ENCODE measurements around the gene CFAP99. TPM values are rescaled to one million over a fixed set of nuclear protein-coding genes. Genes with fewer than 3 reads are reported as not detected.

The CFAP99 gene
- total and polyA plus RNA-seq, 2 of the 8 experiments (the other 6 are each of a cell fraction or from before 2014, with no cell fraction given): not detected

GRCh38 chr4:2424581-2424980 is 5.8 kb downstream of the CFAP99 start:
- Histone ChIP-seq H3K36me3 (ENCODE audit: control insufficient read depth in 2 of 4, insufficient read depth in 4 of 4, low read length in 3 of 4) (no peaks in the 10 kb centered on the region), H2BK12ac (ENCODE audit: low read depth, low read length) (no peak overlapping the region), H2AFZ (ENCODE audit: low read length) (no peak overlapping the region), H4K5ac (ENCODE audit: insufficient read length, low read depth, low read length) (no peak overlapping the region), H3K9me3 (ENCODE audit: insufficient read depth in 2 of 2, low read depth in 1 of 2, low read length in 1 of 2) (no peaks in the 10 kb centered on the region), H3K79me2 (ENCODE audit: control insufficient read depth in 1 of 2, insufficient read depth in 2 of 2, low read length in 2 of 2) (no peaks in the 10 kb centered on the region), H3K4me1 (replicated peaks in 1 of 4; ENCODE audit: control insufficient read depth in 3 of 4, insufficient read depth in 4 of 4, low read length in 3 of 4) (peaks cover 0 to 12% (median 4%) of the 10 kb centered on the region in 4 experiments; a peak in 5 of 7 replicates), H3K27me3 (replicated peaks in 1 of 4; ENCODE audit: control insufficient read depth in 3 of 4, extremely low read depth in 1 of 4, insufficient read depth in 3 of 4, low read length in 3 of 4) (peaks cover 9 to 16% (median 15%) of the 10 kb centered on the region in 4 experiments), H3K18ac (ENCODE audit: extremely low read depth, low read length) (no peak overlapping the region), H3K4ac (replicated peaks; ENCODE audit: insufficient read length, low read depth, low read length) (no peak overlapping the region), H3K56ac (replicated peaks; ENCODE audit: insufficient read length, low read depth, low read length) (no peak overlapping the region), H3K4me2 (ENCODE audit: insufficient read depth in 1 of 2, low read depth in 2 of 2, low read length in 2 of 2) (no peak overlapping the region), H2BK5ac (ENCODE audit: low read depth, low read length) (no peak overlapping the region), H3K79me1 (ENCODE audit: low read depth, low read length) (no peaks in the 10 kb centered on the region), H2BK120ac (replicated peaks; ENCODE audit: low read depth, low read length) (no peak overlapping the region), H3K4me3 (ENCODE audit: extremely low read depth in 1 of 4, insufficient read depth in 2 of 4, low read depth in 3 of 4, low read length in 4 of 4) (no peak overlapping the region), H4K20me1 (replicated peaks in 1 of 2; ENCODE audit: control insufficient read depth in 1 of 2, insufficient read depth in 2 of 2, low read length in 2 of 2) (no peaks in the 10 kb centered on the region), H3K9ac (replicated peaks in 1 of 4; ENCODE audit: extremely low read depth in 1 of 4, low read depth in 3 of 4, low read length in 3 of 4) (no peak overlapping the region), H4K91ac (replicated peaks; ENCODE audit: insufficient read length, low read length) (peak overlapping the region; percentile 27), H4K8ac (ENCODE audit: extremely low read depth, insufficient read depth, low read length) (no peak overlapping the region), H3K14ac (ENCODE audit: insufficient read length) (no peak overlapping the region), H2BK20ac (ENCODE audit: low read length) (no peak overlapping the region), H2BK15ac (ENCODE audit: low read length) (no peak overlapping the region), H3K27ac (ENCODE audit: low read depth, low read length) (no peak overlapping the region), H3K23me2 (ENCODE audit: low read depth, low read length) (no peaks in the 10 kb centered on the region), H3K23ac (ENCODE audit: insufficient read length) (no peak overlapping the region), H2AK5ac (ENCODE audit: low read depth, low read length) (peak overlapping the region; percentile 24; the same call in 1 of the 2 replicates)
- FAIRE-seq (no peak), DNase-seq (ENCODE audit: low read depth in 1 of 2, low spot score in 2 of 2) (no peak)
- TF ChIP-seq CTBP2 (IDR thresholded peaks at IDR 0.05; ENCODE audit: borderline replicate concordance, insufficient read depth, insufficient read length, low read length): no peak
- TF ChIP-seq CEBPB (IDR thresholded peaks at IDR 0.05; ENCODE audit: low read depth, low read length): no peak
- TF ChIP-seq TAF7 (optimal IDR thresholded peaks at IDR 0.05; ENCODE audit: borderline replicate concordance, low read depth, low read length): no peak
- TF ChIP-seq TBP (IDR thresholded peaks at IDR 0.05; ENCODE audit: low read depth, low read length): no peak
- POLR2A ChIA-PET (ENCODE audit: partially characterized antibody): no interaction called here
- WGBS, 2 experiments (ENCODE audit: extremely low coverage in 1 of 2, insufficient coverage in 1 of 2, insufficient read length in 1 of 2, insufficient replicate concordance in 2 of 2, low coverage in 1 of 2, low lambda C conversion rate in 2 of 2, missing lambda C conversion rate in 1 of 2): 79% methylated on average over 10 of the region's 10 CpGs; no CpG with 5 or more reads in 1 of the 2 experiments
- CTCF ChIA-PET (ENCODE audit: partially characterized antibody): interaction anchor here (1.0 to 2.1 kb wide), 4 partner anchors 10 to 40 kb away, joined by 3 to 5 read pairs (median 3); no protein-coding TSS in a partner anchor

All from H1 (cell line).